ENCODE measurements around the gene ULK4.
A peak's percentile ranks its signal among the peaks of the same experiment; 100 is the strongest.

ULK4 gene

GRCh38 chr3:41370307-41370706 lies 591.6 kb downstream of the ULK4 start:
- TF ChIP-seq CTCF (IDR thresholded peaks at IDR 0.05; ENCODE audit: poor library complexity, severe bottlenecking) = no peak

GRCh38 chr3:41369838-41370237 lies 592.1 kb downstream of the ULK4 start:
- H3K4me1 ChIP-seq (ENCODE audit: insufficient read depth, poor library complexity, severe bottlenecking) = no peaks in the 10 kb centered on the region
- DNase-seq (ENCODE audit: low spot score) = no peak

More at GRCh38 chr3:41370307-41370706, 591.6 kb downstream of the ULK4 start:
- Histone ChIP-seq H3K9me3 (ENCODE audit: severe bottlenecking) (no peaks in the 10 kb centered on the region), H3K36me3 (ENCODE audit: low read depth) (no peaks in the 10 kb centered on the region), H3K27ac (ENCODE audit: poor library complexity, severe bottlenecking) (no peak overlapping the region), H3K27me3 (ENCODE audit: insufficient read depth, poor library complexity, severe bottlenecking) (no peaks in the 10 kb centered on the region), H3K4me3 (ENCODE audit: severe bottlenecking) (no peak overlapping the region), H3K4me1 (ENCODE audit: insufficient read depth, poor library complexity, severe bottlenecking) (no peaks in the 10 kb centered on the region)
- no peak for ATAC-seq (ENCODE audit: low read depth)
- no peak for DNase-seq (ENCODE audit: low spot score)

GRCh38 chr3:41365973-41366372 lies 595.9 kb downstream of the ULK4 start:
- no peaks in the 10 kb centered on the region for H3K9me3 ChIP-seq (ENCODE audit: severe bottlenecking)
- no peaks in the 10 kb centered on the region for H3K27me3 ChIP-seq (ENCODE audit: insufficient read depth, poor library complexity, severe bottlenecking)
- H3K4me1 ChIP-seq (ENCODE audit: insufficient read depth, poor library complexity, severe bottlenecking) = no peaks in the 10 kb centered on the region
- DNase-seq (ENCODE audit: low spot score) (no peak), ATAC-seq (ENCODE audit: low read depth) (no peak)
- no peaks in the 10 kb centered on the region for H3K36me3 ChIP-seq (ENCODE audit: low read depth)
- TF ChIP-seq CTCF (IDR thresholded peaks at IDR 0.05; ENCODE audit: poor library complexity, severe bottlenecking) = no peak
- H3K4me3 ChIP-seq (ENCODE audit: severe bottlenecking) = no peak overlapping the region
- no peak overlapping the region for H3K27ac ChIP-seq (ENCODE audit: poor library complexity, severe bottlenecking)

More at GRCh38 chr3:41369838-41370237, 592.1 kb downstream of the ULK4 start:
- Histone ChIP-seq H3K9me3 (ENCODE audit: severe bottlenecking) (no peaks in the 10 kb centered on the region), H3K36me3 (ENCODE audit: low read depth) (no peaks in the 10 kb centered on the region), H3K27ac (ENCODE audit: poor library complexity, severe bottlenecking) (no peak overlapping the region), H3K27me3 (ENCODE audit: insufficient read depth, poor library complexity, severe bottlenecking) (no peaks in the 10 kb centered on the region), H3K4me3 (ENCODE audit: severe bottlenecking) (no peak overlapping the region)
- TF ChIP-seq CTCF (IDR thresholded peaks at IDR 0.05; ENCODE audit: poor library complexity, severe bottlenecking) = no peak
- ATAC-seq (ENCODE audit: low read depth) = 0 out of 3 replicates have a peak, but pooled peaks have one; percentile 25

GRCh38 chr3:41364736-41365135 lies 597.2 kb downstream of the ULK4 start:
- no peaks in the 10 kb centered on the region for H3K4me1 ChIP-seq (ENCODE audit: insufficient read depth, poor library complexity, severe bottlenecking)
- H3K27ac ChIP-seq (ENCODE audit: poor library complexity, severe bottlenecking) = no peak overlapping the region
- no peaks in the 10 kb centered on the region for H3K36me3 ChIP-seq (ENCODE audit: low read depth)
- no peak for TF ChIP-seq CTCF (IDR thresholded peaks at IDR 0.05; ENCODE audit: poor library complexity, severe bottlenecking)
- no peaks in the 10 kb centered on the region for H3K27me3 ChIP-seq (ENCODE audit: insufficient read depth, poor library complexity, severe bottlenecking)
- no peaks in the 10 kb centered on the region for H3K9me3 ChIP-seq (ENCODE audit: severe bottlenecking)
- no peak for DNase-seq (ENCODE audit: low spot score)
- no peak overlapping the region for H3K4me3 ChIP-seq (ENCODE audit: severe bottlenecking)
- no peak for ATAC-seq (ENCODE audit: low read depth)

GRCh38 chr3:41363830-41364523 lies 597.9 kb downstream of the ULK4 start:
- DNase-seq (ENCODE audit: low spot score) (no peak), ATAC-seq (ENCODE audit: low read depth) (no peak)
- no peaks in the 10 kb centered on the region for H3K4me1 ChIP-seq (ENCODE audit: insufficient read depth, poor library complexity, severe bottlenecking)
- H3K4me3 ChIP-seq (ENCODE audit: severe bottlenecking) = no peak overlapping the region
- no peaks in the 10 kb centered on the region for H3K9me3 ChIP-seq (ENCODE audit: severe bottlenecking)
- no peaks in the 10 kb centered on the region for H3K36me3 ChIP-seq (ENCODE audit: low read depth)
- H3K27ac ChIP-seq (ENCODE audit: poor library complexity, severe bottlenecking) = no peak overlapping the region
- no peaks in the 10 kb centered on the region for H3K27me3 ChIP-seq (ENCODE audit: insufficient read depth, poor library complexity, severe bottlenecking)
- TF ChIP-seq CTCF (IDR thresholded peaks at IDR 0.05; ENCODE audit: poor library complexity, severe bottlenecking) = no peak
